HepG2 (cell line): ENCODE measurements around the gene HACD2. TPM values are rescaled to one million over a fixed set of nuclear protein-coding genes. Genes with fewer than 3 reads are reported as not detected.

Source experiments
- CREM ChIP-seq, 2 experiments: sonication (generic) in 1 of 2; formaldehyde crosslinking in 1 of 2; IDR thresholded peaks; 2 replicates each; pipeline versions ENCODE4 v1.4.0 to v1.6.1; 2016 to 2020; ENCODE audit warnings: antibody characterized with exemption in 1 of 2, mild to moderate bottlenecking in 1 of 2, missing genetic modification reagents in 1 of 2
- FOXJ3 ChIP-seq: sonication (generic); formaldehyde crosslinking; IDR thresholded peaks from 2 replicates; pipeline ENCODE4 v1.4.0; 2020; ENCODE audit warnings: missing genetic modification reagents, mild to moderate bottlenecking, borderline replicate concordance
- GFI1 ChIP-seq: sonication (generic); formaldehyde crosslinking; IDR thresholded peaks from 2 replicates; pipeline ENCODE4 v1.5.0; 2020; ENCODE audit warnings: missing genetic modification reagents, mild to moderate bottlenecking, borderline replicate concordance
- NR2F2 ChIP-seq: IDR thresholded peaks from 2 replicates; pipeline ENCODE4 v1.6.1; 2012; ENCODE audit warnings: low read depth, inconsistent platforms, borderline replicate concordance
- TEAD3 ChIP-seq: optimal IDR thresholded peaks from 2 replicates; pipeline ENCODE3; 2016; ENCODE audit warnings: borderline replicate concordance
- U2AF2 ChIP-seq: fragments of 200-400 bp; formaldehyde crosslinking; IDR thresholded peaks from 2 replicates; pipeline ENCODE4 v1.6.1; 2017; ENCODE audit warnings: low read depth, mild to moderate bottlenecking, low read length
- YEATS2 ChIP-seq: sonication (generic); formaldehyde crosslinking; IDR thresholded peaks from 2 replicates; pipeline ENCODE4 v1.4.0; 2020; ENCODE audit warnings: missing genetic modification reagents, borderline replicate concordance
- ZFP36L1 ChIP-seq: sonication (generic); formaldehyde crosslinking; IDR thresholded peaks from 2 replicates; pipeline ENCODE4 v1.8.0; 2022; ENCODE audit warnings: mild to moderate bottlenecking, missing genetic modification reagents, moderate library complexity
- polyA plus RNA-seq, 8 experiments: library from polyadenylated mRNA; depleted of rRNA in 3 of 8; stranded (reverse) in 7 of 8; unstranded in 1 of 8; fragments of >200 nt; fragmentation: Illumina TruSeq in 4 of 8; extraction: Trizol in 4 of 8; gene quantifications; 2 replicates each; pipeline versions ENCODE4 v1.2.1 to v1.2.3, GENCODE V29; 2011 to 2016; ENCODE audit warnings: low read depth in 4 of 8, missing spikeins in 1 of 8, mixed read lengths in 1 of 8; ENCODE audit not compliant: insufficient read depth in 1 of 8
- total RNA-seq, 5 experiments: library from RNA; depleted of rRNA; stranded (reverse); fragments of >200 nt; fragmentation: Illumina TruSeq; extraction: Trizol; gene quantifications; 2 replicates each; pipeline ENCODE4 v1.2.3, GENCODE V29; 2016; ENCODE audit warnings: low read depth in 1 of 5
- TF ChIP-seq, protein P1 (sequence below): IDR thresholded peaks from 2 replicates; pipeline ENCODE4 v1.6.1; 2016; ENCODE audit warnings: low read depth, missing genetic modification reagents, missing compliant biosample characterization
- TF ChIP-seq, protein P2 (sequence below): sonication (generic); formaldehyde crosslinking; IDR thresholded peaks from 2 replicates; pipeline ENCODE4 v1.4.0; 2020; ENCODE audit warnings: missing genetic modification reagents
- TF ChIP-seq, protein P3 (sequence below): IDR thresholded peaks from 2 replicates; pipeline ENCODE4 v1.6.1; 2012; ENCODE audit warnings: low read depth, low read length, improper control_type of control experiment
- TF ChIP-seq, protein P4 (sequence below): sonication (generic); formaldehyde crosslinking; conservative IDR thresholded peaks from 2 replicates; pipeline ENCODE4 v1.4.0; 2020; ENCODE audit warnings: mild to moderate bottlenecking, missing genetic modification reagents, moderate library complexity

HACD2 gene
- total and polyA plus RNA-seq, 2 of the 13 experiments (the other 11 are each of a cell fraction or from before 2014, with no cell fraction given), result 47.0 to 50.4 TPM

DNA sequence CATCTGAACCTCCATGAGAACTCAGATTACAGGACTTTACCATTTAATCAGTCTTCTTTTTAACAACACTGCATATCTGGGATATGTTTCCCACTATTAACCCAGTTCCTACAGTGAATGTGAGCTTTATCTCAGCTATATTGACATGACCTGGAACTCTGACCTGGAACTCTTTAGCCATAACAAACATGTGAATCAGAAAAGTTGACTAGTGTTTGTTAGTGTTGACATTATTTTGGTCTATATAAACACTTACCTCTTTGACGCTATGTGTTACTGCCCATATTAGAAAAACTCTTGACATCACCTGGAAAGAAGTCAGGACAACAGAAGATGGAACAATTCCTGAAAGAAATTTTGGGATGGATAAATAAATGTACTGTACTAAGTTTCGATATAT lies 56.7 kb downstream of the HACD2 start (continued):
- TF ChIP-seq, protein P1, sequence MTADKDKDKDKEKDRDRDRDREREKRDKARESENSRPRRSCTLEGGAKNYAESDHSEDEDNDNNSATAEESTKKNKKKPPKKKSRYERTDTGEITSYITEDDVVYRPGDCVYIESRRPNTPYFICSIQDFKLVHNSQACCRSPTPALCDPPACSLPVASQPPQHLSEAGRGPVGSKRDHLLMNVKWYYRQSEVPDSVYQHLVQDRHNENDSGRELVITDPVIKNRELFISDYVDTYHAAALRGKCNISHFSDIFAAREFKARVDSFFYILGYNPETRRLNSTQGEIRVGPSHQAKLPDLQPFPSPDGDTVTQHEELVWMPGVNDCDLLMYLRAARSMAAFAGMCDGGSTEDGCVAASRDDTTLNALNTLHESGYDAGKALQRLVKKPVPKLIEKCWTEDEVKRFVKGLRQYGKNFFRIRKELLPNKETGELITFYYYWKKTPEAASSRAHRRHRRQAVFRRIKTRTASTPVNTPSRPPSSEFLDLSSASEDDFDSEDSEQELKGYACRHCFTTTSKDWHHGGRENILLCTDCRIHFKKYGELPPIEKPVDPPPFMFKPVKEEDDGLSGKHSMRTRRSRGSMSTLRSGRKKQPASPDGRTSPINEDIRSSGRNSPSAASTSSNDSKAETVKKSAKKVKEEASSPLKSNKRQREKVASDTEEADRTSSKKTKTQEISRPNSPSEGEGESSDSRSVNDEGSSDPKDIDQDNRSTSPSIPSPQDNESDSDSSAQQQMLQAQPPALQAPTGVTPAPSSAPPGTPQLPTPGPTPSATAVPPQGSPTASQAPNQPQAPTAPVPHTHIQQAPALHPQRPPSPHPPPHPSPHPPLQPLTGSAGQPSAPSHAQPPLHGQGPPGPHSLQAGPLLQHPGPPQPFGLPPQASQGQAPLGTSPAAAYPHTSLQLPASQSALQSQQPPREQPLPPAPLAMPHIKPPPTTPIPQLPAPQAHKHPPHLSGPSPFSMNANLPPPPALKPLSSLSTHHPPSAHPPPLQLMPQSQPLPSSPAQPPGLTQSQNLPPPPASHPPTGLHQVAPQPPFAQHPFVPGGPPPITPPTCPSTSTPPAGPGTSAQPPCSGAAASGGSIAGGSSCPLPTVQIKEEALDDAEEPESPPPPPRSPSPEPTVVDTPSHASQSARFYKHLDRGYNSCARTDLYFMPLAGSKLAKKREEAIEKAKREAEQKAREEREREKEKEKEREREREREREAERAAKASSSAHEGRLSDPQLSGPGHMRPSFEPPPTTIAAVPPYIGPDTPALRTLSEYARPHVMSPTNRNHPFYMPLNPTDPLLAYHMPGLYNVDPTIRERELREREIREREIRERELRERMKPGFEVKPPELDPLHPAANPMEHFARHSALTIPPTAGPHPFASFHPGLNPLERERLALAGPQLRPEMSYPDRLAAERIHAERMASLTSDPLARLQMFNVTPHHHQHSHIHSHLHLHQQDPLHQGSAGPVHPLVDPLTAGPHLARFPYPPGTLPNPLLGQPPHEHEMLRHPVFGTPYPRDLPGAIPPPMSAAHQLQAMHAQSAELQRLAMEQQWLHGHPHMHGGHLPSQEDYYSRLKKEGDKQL, result peak; percentile 68; the same call in 1 of the 2 replicates
- TF ChIP-seq ZFP36L1 (CRISPR knock-in tag) (peak; percentile 28; the same call in 1 of the 2 replicates), CREM (IDR thresholded peaks at IDR 0.05) (peak; percentile 27; the same call in 1 of the 2 replicates), CREM (CRISPR knock-in tag; IDR thresholded peaks at IDR 0.05) (no peak), GFI1 (CRISPR knock-in tag) (peak; percentile 88), YEATS2 (CRISPR knock-in tag) (no peak), TEAD3 (CRISPR knock-in tag) (peak; percentile 36), FOXJ3 (CRISPR knock-in tag) (peak; percentile 47; the same call in 1 of the 2 replicates), U2AF2 (no peak), NR2F2 (peak; percentile 98)
- TF ChIP-seq, protein P2, sequence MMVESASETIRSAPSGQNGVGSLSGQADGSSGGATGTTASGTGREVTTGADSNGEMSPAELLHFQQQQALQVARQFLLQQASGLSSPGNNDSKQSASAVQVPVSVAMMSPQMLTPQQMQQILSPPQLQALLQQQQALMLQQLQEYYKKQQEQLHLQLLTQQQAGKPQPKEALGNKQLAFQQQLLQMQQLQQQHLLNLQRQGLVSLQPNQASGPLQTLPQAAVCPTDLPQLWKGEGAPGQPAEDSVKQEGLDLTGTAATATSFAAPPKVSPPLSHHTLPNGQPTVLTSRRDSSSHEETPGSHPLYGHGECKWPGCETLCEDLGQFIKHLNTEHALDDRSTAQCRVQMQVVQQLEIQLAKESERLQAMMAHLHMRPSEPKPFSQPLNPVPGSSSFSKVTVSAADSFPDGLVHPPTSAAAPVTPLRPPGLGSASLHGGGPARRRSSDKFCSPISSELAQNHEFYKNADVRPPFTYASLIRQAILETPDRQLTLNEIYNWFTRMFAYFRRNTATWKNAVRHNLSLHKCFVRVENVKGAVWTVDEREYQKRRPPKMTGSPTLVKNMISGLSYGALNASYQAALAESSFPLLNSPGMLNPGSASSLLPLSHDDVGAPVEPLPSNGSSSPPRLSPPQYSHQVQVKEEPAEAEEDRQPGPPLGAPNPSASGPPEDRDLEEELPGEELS, result peak; percentile 93
- TF ChIP-seq, protein P3, sequence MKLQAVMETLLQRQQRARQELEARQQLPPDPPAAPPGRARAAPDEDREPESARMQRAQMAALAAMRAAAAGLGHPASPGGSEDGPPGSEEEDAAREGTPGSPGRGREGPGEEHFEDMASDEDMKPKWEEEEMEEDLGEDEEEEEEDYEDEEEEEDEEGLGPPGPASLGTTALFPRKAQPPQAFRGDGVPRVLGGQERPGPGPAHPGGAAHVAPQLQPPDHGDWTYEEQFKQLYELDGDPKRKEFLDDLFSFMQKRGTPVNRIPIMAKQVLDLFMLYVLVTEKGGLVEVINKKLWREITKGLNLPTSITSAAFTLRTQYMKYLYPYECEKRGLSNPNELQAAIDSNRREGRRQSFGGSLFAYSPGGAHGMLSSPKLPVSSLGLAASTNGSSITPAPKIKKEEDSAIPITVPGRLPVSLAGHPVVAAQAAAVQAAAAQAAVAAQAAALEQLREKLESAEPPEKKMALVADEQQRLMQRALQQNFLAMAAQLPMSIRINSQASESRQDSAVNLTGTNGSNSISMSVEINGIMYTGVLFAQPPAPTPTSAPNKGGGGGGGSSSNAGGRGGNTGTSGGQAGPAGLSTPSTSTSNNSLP, result peak; percentile 81; the same call in 1 of the 2 replicates
- TF ChIP-seq, protein P4, sequence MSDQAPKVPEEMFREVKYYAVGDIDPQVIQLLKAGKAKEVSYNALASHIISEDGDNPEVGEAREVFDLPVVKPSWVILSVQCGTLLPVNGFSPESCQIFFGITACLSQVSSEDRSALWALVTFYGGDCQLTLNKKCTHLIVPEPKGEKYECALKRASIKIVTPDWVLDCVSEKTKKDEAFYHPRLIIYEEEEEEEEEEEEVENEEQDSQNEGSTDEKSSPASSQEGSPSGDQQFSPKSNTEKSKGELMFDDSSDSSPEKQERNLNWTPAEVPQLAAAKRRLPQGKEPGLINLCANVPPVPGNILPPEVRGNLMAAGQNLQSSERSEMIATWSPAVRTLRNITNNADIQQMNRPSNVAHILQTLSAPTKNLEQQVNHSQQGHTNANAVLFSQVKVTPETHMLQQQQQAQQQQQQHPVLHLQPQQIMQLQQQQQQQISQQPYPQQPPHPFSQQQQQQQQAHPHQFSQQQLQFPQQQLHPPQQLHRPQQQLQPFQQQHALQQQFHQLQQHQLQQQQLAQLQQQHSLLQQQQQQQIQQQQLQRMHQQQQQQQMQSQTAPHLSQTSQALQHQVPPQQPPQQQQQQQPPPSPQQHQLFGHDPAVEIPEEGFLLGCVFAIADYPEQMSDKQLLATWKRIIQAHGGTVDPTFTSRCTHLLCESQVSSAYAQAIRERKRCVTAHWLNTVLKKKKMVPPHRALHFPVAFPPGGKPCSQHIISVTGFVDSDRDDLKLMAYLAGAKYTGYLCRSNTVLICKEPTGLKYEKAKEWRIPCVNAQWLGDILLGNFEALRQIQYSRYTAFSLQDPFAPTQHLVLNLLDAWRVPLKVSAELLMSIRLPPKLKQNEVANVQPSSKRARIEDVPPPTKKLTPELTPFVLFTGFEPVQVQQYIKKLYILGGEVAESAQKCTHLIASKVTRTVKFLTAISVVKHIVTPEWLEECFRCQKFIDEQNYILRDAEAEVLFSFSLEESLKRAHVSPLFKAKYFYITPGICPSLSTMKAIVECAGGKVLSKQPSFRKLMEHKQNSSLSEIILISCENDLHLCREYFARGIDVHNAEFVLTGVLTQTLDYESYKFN (CRISPR knock-in tag), result peak; percentile 82
